GM19099 (cell line): Measurements from ENCODE around the gene TAF3.

Source experiments
- POLR2A ChIP-seq: IDR thresholded peaks from 3 replicates; pipeline ENCODE4 v1.6.1; 2011; ENCODE audit warnings: low read depth; ENCODE audit not compliant: insufficient read length; ENCODE audit errors: extremely low read depth

Gene TAF3

GRCh38 chr10:8061274-8062211 is 243.2 kb downstream of the TAF3 start:
- TF ChIP-seq POLR2A: no peak

- TF ChIP-seq POLR2A: no peak
Observed at GRCh38 chr10:8063128-8063908, 245.0 kb downstream of the TAF3 start.

GRCh38 chr10:8063935-8064334 is 245.6 kb downstream of the TAF3 start:
- TF ChIP-seq POLR2A: no peak

GRCh38 chr10:8064436-8064835 is 246.1 kb downstream of the TAF3 start:
- TF ChIP-seq POLR2A: no peak

GRCh38 chr10:8065651-8066050 is 247.3 kb downstream of the TAF3 start:
- TF ChIP-seq POLR2A: no peak

- no peak for TF ChIP-seq POLR2A
Observed at GRCh38 chr10:8066124-8066523, 247.8 kb downstream of the TAF3 start.
